ENCODE results near the gene NID2. TPM values are rescaled to one million over a fixed set of nuclear protein-coding genes. Genes with fewer than 3 reads are reported as not detected.

NID2 gene
- total RNA-seq, 1 experiment from 2014 or later: 3.1 TPM

- DNase-seq (peak; percentile 93), ATAC-seq (peak; percentile 57)
- H3K9me2 ChIP-seq (replicated peaks; ENCODE audit: low read length): no peaks in the 10 kb centered on the region
- H3F3A ChIP-seq (ENCODE audit: low read length, unreplicated experiment): peaks cover 22% of the 10 kb centered on the region
- H4K20me1 ChIP-seq (ENCODE audit: low read length): no peaks in the 10 kb centered on the region
- no peaks in the 10 kb centered on the region for H3K79me2 ChIP-seq (ENCODE audit: low read length)
- no peaks in the 10 kb centered on the region for H3K27me3 ChIP-seq (ENCODE audit: low read length)
- peak overlapping the region; percentile 24; the same call in 1 of the 2 replicates for H3K9ac ChIP-seq (ENCODE audit: low read length)
- H3K4me1 ChIP-seq (ENCODE audit: insufficient read depth, low read length): peaks cover 64% of the 10 kb centered on the region
- intact Hi-C loops (cut with micrococcal nuclease): loop anchor here (1.0 to 2.0 kb wide), 2 partner anchors 55 to 80 kb away; no protein-coding TSS in a partner anchor
- H3K4me2 ChIP-seq (ENCODE audit: low read length): peak overlapping the region; percentile 80
- TF ChIP-seq, protein P1, sequence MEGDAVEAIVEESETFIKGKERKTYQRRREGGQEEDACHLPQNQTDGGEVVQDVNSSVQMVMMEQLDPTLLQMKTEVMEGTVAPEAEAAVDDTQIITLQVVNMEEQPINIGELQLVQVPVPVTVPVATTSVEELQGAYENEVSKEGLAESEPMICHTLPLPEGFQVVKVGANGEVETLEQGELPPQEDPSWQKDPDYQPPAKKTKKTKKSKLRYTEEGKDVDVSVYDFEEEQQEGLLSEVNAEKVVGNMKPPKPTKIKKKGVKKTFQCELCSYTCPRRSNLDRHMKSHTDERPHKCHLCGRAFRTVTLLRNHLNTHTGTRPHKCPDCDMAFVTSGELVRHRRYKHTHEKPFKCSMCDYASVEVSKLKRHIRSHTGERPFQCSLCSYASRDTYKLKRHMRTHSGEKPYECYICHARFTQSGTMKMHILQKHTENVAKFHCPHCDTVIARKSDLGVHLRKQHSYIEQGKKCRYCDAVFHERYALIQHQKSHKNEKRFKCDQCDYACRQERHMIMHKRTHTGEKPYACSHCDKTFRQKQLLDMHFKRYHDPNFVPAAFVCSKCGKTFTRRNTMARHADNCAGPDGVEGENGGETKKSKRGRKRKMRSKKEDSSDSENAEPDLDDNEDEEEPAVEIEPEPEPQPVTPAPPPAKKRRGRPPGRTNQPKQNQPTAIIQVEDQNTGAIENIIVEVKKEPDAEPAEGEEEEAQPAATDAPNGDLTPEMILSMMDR (conservative IDR thresholded peaks at IDR 0.05; ENCODE audit: low read depth, low read length): no peak
- TF ChIP-seq EZH2 (IDR thresholded peaks at IDR 0.05; ENCODE audit: low read length, unreplicated experiment) (no peak), EZH2phosphoT487 (IDR thresholded peaks at IDR 0.05; ENCODE audit: borderline replicate concordance, low read length) (no peak)
- CTCF ChIA-PET: no interaction called here
- H3K27ac ChIP-seq (ENCODE audit: low read length): peak overlapping the region; percentile 97
- no peaks in the 10 kb centered on the region for H3K9me3 ChIP-seq (ENCODE audit: low read length)
- no peaks in the 10 kb centered on the region for H3K36me3 ChIP-seq (ENCODE audit: low read depth, low read length)
- H2AFZ ChIP-seq (ENCODE audit: low read length): no peak overlapping the region
- POLR2A ChIA-PET (ENCODE audit: unreplicated experiment): interaction anchor here (0.9 kb wide), 1 partner anchor 476 kb away, joined by 3 read pairs; the partner anchor contains the start of genes GPR137C and TXNDC16
- no peak overlapping the region for H3K4me3 ChIP-seq (ENCODE audit: low read length)
- no TSS peak for BruUV-seq (replicated peaks)
These were observed 7.5 kb upstream of the NID2 start for GRCh38 chr14:52076334-52076733.

DNA sequence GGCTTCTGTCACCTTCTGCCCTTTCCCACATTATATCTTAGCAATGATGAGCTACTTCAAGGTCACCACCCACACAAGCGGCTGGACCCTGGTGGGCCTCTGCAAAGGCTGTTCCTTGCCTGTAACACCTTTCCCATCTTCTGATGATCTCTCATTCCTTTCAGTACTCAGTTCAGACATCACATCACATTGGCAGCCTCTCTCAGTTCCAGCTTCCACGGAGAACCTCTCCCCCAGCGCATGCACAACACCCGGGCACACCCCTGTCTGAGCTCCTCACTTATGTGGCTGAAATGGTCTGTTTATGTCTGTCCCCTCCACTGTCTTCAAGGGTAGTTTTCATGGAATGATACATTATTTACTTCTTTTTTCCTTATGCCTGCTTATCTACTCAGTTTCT is 6.5 kb upstream of the NID2 start:
- H3K27me3 ChIP-seq (ENCODE audit: low read length): no peaks in the 10 kb centered on the region
- H3F3A ChIP-seq (ENCODE audit: low read length, unreplicated experiment): peaks cover 13% of the 10 kb centered on the region
- ChIA-PET POLR2A (ENCODE audit: unreplicated experiment) (no interaction called here), CTCF (no interaction called here)
- no TSS peak for BruUV-seq (replicated peaks)
- no peaks in the 10 kb centered on the region for H3K79me2 ChIP-seq (ENCODE audit: low read length)
- H3K9me2 ChIP-seq (replicated peaks; ENCODE audit: low read length): no peaks in the 10 kb centered on the region
- no peaks in the 10 kb centered on the region for H4K20me1 ChIP-seq (ENCODE audit: low read length)
- intact Hi-C loops (cut with micrococcal nuclease): no loop called here
- no peak overlapping the region for H3K9ac ChIP-seq (ENCODE audit: low read length)
- no peak overlapping the region for H3K27ac ChIP-seq (ENCODE audit: low read length)
- H3K4me1 ChIP-seq (ENCODE audit: insufficient read depth, low read length): peaks cover 54% of the 10 kb centered on the region
- TF ChIP-seq, protein P1 (conservative IDR thresholded peaks at IDR 0.05; ENCODE audit: low read depth, low read length): no peak
- TF ChIP-seq EZH2 (IDR thresholded peaks at IDR 0.05; ENCODE audit: low read length, unreplicated experiment) (no peak), EZH2phosphoT487 (IDR thresholded peaks at IDR 0.05; ENCODE audit: borderline replicate concordance, low read length) (no peak)
- DNase-seq: no peak
- H2AFZ ChIP-seq (ENCODE audit: low read length): no peak overlapping the region
- no peak overlapping the region for H3K4me2 ChIP-seq (ENCODE audit: low read length)
- H3K9me3 ChIP-seq (ENCODE audit: low read length): no peaks in the 10 kb centered on the region
- no peaks in the 10 kb centered on the region for H3K36me3 ChIP-seq (ENCODE audit: low read depth, low read length)
- ATAC-seq: no peak
- H3K4me3 ChIP-seq (ENCODE audit: low read length): no peak overlapping the region

DNA sequence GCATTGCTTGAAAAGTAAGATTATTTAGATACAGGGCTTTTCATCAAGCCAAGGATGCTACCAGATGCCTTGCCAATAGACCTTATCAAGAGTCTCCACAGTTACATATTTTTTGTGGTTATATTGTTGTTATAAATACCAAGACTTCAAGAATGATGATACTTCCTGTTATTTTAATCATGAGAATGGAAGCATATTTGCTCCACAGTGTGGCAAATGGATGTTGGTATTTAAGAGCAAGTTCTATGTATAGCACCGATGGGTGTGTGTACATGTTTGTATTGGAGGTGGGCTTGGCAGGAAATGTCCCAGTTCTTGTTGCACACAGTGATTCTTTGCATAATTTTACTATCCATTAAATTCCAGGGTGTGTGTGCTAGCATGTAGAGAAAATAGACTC is 4.4 kb upstream of the NID2 start:
- ChIA-PET POLR2A (ENCODE audit: unreplicated experiment) (interaction anchor here (0.5 kb wide), 1 partner anchor 9 kb away, joined by 3 read pairs; no protein-coding TSS in a partner anchor), CTCF (no interaction called here)
- no peaks in the 10 kb centered on the region for H3K27me3 ChIP-seq (ENCODE audit: low read length)
- TF ChIP-seq EZH2phosphoT487 (IDR thresholded peaks at IDR 0.05; ENCODE audit: borderline replicate concordance, low read length) (no peak), EZH2 (IDR thresholded peaks at IDR 0.05; ENCODE audit: low read length, unreplicated experiment) (no peak)
- TF ChIP-seq, protein P1 (conservative IDR thresholded peaks at IDR 0.05; ENCODE audit: low read depth, low read length): no peak
- H3K36me3 ChIP-seq (ENCODE audit: low read depth, low read length): no peaks in the 10 kb centered on the region
- BruUV-seq (replicated peaks): no TSS peak
- H4K20me1 ChIP-seq (ENCODE audit: low read length): no peaks in the 10 kb centered on the region
- H3K9ac ChIP-seq (ENCODE audit: low read length): no peak overlapping the region
- no peaks in the 10 kb centered on the region for H3K79me2 ChIP-seq (ENCODE audit: low read length)
- no peak overlapping the region for H3K4me3 ChIP-seq (ENCODE audit: low read length)
- H3K27ac ChIP-seq (ENCODE audit: low read length): no peak overlapping the region
- no peak overlapping the region for H3K4me2 ChIP-seq (ENCODE audit: low read length)
- H2AFZ ChIP-seq (ENCODE audit: low read length): no peak overlapping the region
- peaks cover 6% of the 10 kb centered on the region for H3F3A ChIP-seq (ENCODE audit: low read length, unreplicated experiment)
- ATAC-seq (peak; percentile 25), DNase-seq (peak; percentile 43)
- no peaks in the 10 kb centered on the region for H3K9me2 ChIP-seq (replicated peaks; ENCODE audit: low read length)
- peaks cover 33% of the 10 kb centered on the region for H3K4me1 ChIP-seq (ENCODE audit: insufficient read depth, low read length)
- intact Hi-C loops (cut with micrococcal nuclease): loop anchor here (2.0 kb wide), 1 partner anchor 28 kb away; no protein-coding TSS in a partner anchor
- no peaks in the 10 kb centered on the region for H3K9me3 ChIP-seq (ENCODE audit: low read length)

Measured in PC-3 (cell line).